GM12801 (cell line): Measurements from ENCODE around the gene ANKMY1.

ENCODE experiments used
- CTCF ChIP-seq: IDR thresholded peaks from one replicate; pipeline ENCODE4 v1.5.1; 2011; ENCODE audit warnings: control low read depth; ENCODE audit not compliant: insufficient read length; ENCODE audit errors: extremely low read depth

The ANKMY1 gene

GRCh38 chr2:240453461-240454105, 104.2 kb downstream of the ANKMY1 start:
- no peak for TF ChIP-seq CTCF

- TF ChIP-seq CTCF: no peak
Observed at GRCh38 chr2:240452462-240453256, 105.1 kb downstream of the ANKMY1 start.

- TF ChIP-seq CTCF: no peak
Observed at GRCh38 chr2:240451791-240452461, 105.9 kb downstream of the ANKMY1 start.

GRCh38 chr2:240451108-240451611, 106.6 kb downstream of the ANKMY1 start:
- TF ChIP-seq CTCF: no peak

- no peak for TF ChIP-seq CTCF
Observed at GRCh38 chr2:240450532-240451107, 107.2 kb downstream of the ANKMY1 start.

GRCh38 chr2:240449764-240450531, 107.8 kb downstream of the ANKMY1 start:
- no peak for TF ChIP-seq CTCF
